GM23338 (cell line): Measurements from ENCODE around the gene UGT2A3.

ENCODE experiments used
- CREB1 ChIP-seq: fragments of 250-450 bp; sonication (Bioruptor Pico); IDR thresholded peaks from 2 replicates; pipeline ENCODE4 v1.5.0; 2020; ENCODE audit warnings: low read depth, mild to moderate bottlenecking, moderate library complexity
- EZH2phosphoT487 ChIP-seq: fragments of 200-600 bp; sonication (generic); IDR thresholded peaks from one replicate; pipeline ENCODE4 v1.8.1; 2018; ENCODE audit warnings: antibody characterized with exemption; ENCODE audit not compliant: unreplicated experiment
- ZNF114 ChIP-seq: fragments of 250-450 bp; sonication (Bioruptor Pico); IDR thresholded peaks from 2 replicates; pipeline ENCODE4 v1.5.0; 2020; ENCODE audit warnings: mild to moderate bottlenecking, moderate library complexity
- TF ChIP-seq, protein P1 (sequence below), 2 experiments: fragments of 200-600 bp in 1 of 2; sonication (generic) in 1 of 2; conservative IDR thresholded peaks; 2 replicates each; pipeline versions ENCODE4 v1.5.1 to v1.6.1; 2016 to 2017; ENCODE audit warnings: antibody characterized with exemption in 2 of 2, low read depth in 2 of 2, mild to moderate bottlenecking in 2 of 2, moderate library complexity in 1 of 2

DNA sequence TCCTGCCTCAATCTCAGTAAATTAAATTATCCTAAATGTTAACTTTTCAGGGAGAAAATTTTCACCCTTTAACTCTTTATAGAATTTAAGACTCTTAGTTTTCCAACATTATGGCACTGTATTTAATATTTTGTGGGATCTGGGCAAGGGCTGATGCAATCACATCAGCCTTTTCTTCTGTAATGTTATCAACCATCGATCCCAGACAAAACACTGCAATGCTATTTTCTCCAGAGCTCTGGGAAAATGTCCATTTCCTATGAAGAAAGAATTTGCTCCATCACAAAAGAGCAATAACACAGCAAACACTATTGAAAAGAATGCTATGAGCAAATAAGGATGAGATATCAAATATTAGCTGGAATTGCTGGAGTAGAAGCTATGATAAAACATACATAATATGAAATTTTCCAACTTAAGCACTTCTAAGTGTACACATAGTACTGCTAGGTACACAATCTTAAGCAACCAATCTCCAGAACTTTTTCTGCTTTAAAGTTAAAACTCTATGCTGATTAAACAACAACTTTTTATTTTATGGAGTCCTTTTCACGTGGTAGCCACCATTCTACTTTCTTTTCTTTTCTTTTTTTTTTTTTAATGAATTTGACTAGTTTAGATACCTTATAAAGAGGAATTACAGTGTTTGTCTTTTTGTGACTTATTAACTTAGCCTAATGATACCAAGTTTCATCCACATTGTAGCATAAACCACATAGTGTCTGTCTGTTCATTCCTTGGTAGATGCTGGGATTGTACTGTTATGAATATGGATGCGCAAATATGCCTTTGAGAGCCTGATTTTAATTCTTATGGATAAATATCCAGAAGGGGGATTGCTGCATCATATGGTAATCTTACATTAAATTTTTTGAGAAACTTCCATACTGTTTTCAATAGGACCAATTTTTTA lies 43.6 kb downstream of the UGT2A3 start:
- TF ChIP-seq, protein P1, sequence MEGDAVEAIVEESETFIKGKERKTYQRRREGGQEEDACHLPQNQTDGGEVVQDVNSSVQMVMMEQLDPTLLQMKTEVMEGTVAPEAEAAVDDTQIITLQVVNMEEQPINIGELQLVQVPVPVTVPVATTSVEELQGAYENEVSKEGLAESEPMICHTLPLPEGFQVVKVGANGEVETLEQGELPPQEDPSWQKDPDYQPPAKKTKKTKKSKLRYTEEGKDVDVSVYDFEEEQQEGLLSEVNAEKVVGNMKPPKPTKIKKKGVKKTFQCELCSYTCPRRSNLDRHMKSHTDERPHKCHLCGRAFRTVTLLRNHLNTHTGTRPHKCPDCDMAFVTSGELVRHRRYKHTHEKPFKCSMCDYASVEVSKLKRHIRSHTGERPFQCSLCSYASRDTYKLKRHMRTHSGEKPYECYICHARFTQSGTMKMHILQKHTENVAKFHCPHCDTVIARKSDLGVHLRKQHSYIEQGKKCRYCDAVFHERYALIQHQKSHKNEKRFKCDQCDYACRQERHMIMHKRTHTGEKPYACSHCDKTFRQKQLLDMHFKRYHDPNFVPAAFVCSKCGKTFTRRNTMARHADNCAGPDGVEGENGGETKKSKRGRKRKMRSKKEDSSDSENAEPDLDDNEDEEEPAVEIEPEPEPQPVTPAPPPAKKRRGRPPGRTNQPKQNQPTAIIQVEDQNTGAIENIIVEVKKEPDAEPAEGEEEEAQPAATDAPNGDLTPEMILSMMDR (conservative IDR thresholded peaks at IDR 0.05; ENCODE audit: low read depth in 2 of 2), result no peak
- no peak for TF ChIP-seq ZNF114
- no peak for TF ChIP-seq CREB1 (CRISPR knock-in tag)
- no peak for TF ChIP-seq EZH2phosphoT487
